ENCODE measurements around the gene NEK4. TPM values are rescaled to one million over a fixed set of nuclear protein-coding genes. Genes with fewer than 3 reads are reported as not detected.

Gene NEK4
- total and polyA plus RNA-seq, 2 of the 13 experiments (the other 11 are each of a cell fraction or from before 2014, with no cell fraction given): 16.5 to 38.0 TPM

- TF ChIP-seq ZNF18 (CRISPR knock-in tag; IDR thresholded peaks at IDR 0.05; ENCODE audit: insufficient replicate concordance) (no peak), ZNF589 (CRISPR knock-in tag; conservative IDR thresholded peaks at IDR 0.05) (no peak), ERF (CRISPR knock-in tag; IDR thresholded peaks at IDR 0.05) (0 out of 2 replicates have a peak, but pooled peaks have one; percentile 32), ZNF687 (CRISPR knock-in tag; IDR thresholded peaks at IDR 0.05) (peak; percentile 85), PRDM15 (CRISPR knock-in tag; IDR thresholded peaks at IDR 0.05) (no peak), TFAP4 (IDR thresholded peaks at IDR 0.05; ENCODE audit: borderline replicate concordance, low read depth) (peak; percentile 47; the same call in 1 of the 2 replicates), PATZ1 (CRISPR knock-in tag; IDR thresholded peaks at IDR 0.05) (peak; percentile 28; the same call in 1 of the 2 replicates), ZBTB43 (CRISPR knock-in tag; conservative IDR thresholded peaks at IDR 0.05) (no peak), NFYB (CRISPR knock-in tag; IDR thresholded peaks at IDR 0.05) (no peak), ZNF737 (CRISPR knock-in tag; IDR thresholded peaks at IDR 0.05; ENCODE audit: borderline replicate concordance) (no peak), CAMTA2 (CRISPR knock-in tag; IDR thresholded peaks at IDR 0.05; ENCODE audit: borderline replicate concordance) (no peak), ZNF512 (CRISPR knock-in tag; IDR thresholded peaks at IDR 0.05) (no peak), TP53 (CRISPR knock-in tag; conservative IDR thresholded peaks at IDR 0.05) (no peak)
Observed at GRCh38 chr3:52792413-52792812, 21.7 kb upstream of the NEK4 start (continued).

Measured in HepG2 (cell line).